SK-N-SH (cell line): Measurements from ENCODE around the gene RFPL3. TPM values are rescaled to one million over a fixed set of nuclear protein-coding genes. Genes with fewer than 3 reads are reported as not detected.

Source experiments
- CTCF ChIA-PET: fragments of 300-600, 350-600 bp; formaldehyde crosslinking; extraction: SDS; loops from one replicate; lab custom pipeline; 2021; lab: Yijun Ruan, JAX
- POLR2A ChIA-PET: fragments of 350-600 bp; sonication (Branson Sonifier 250); formaldehyde crosslinking; extraction: SDS; loops from one replicate; lab custom pipeline; 2020; ENCODE audit warnings: antibody characterized with exemption, inconsistent platforms; lab: Yijun Ruan, JAX
- DNase-seq: peaks from one replicate; pipeline ENCODE4 v3.0.0; 2012
- H2AFZ ChIP-seq: fragments of 200-600 bp; sonication (generic); 2 replicates; pipeline ENCODE4 v1.8.1; 2016; ENCODE audit warnings: antibody characterized with exemption, mild to moderate bottlenecking, low read depth
- H3F3A ChIP-seq: fragments of 200-600 bp; sonication (generic); replicated peaks from 2 replicates; pipeline ENCODE3; 2016; ENCODE audit warnings: antibody characterized with exemption, mild to moderate bottlenecking; ENCODE audit not compliant: insufficient read depth
- H3K27ac ChIP-seq, 2 experiments: fragments of 200-500 bp in 1 of 2; fragments of 200-600 bp in 1 of 2; sonication (Bioruptor generic) in 1 of 2; sonication (generic), shearing (Covaris generic) in 1 of 2; 2 replicates each; pipeline versions ENCODE4 v1.5.1 to v1.6.1; 2014 to 2016; ENCODE audit warnings: low read depth in 2 of 2, inconsistent platforms in 1 of 2, low read length in 1 of 2, mild to moderate bottlenecking in 1 of 2, mixed read lengths in 1 of 2
- H3K27me3 ChIP-seq: fragments of 200-600 bp; sonication (generic), shearing (Covaris generic); 2 replicates; pipeline ENCODE4 v1.6.1; 2016; ENCODE audit warnings: mixed run types; ENCODE audit not compliant: insufficient read depth
- H3K36me3 ChIP-seq, 2 experiments: fragments of 200-500 bp in 1 of 2; fragments of 200-600 bp in 1 of 2; sonication (Bioruptor generic) in 1 of 2; sonication (generic) in 1 of 2; replicated peaks in 1 of 2; 2 replicates each; pipeline versions ENCODE3 to v1.5.1; 2014 to 2016; ENCODE audit warnings: low read length in 1 of 2, mild to moderate bottlenecking in 1 of 2; ENCODE audit not compliant: insufficient read depth in 2 of 2, control insufficient read depth in 1 of 2
- H3K4me1 ChIP-seq, 2 experiments: fragments of 200-500 bp in 1 of 2; fragments of 200-600 bp in 1 of 2; sonication (Bioruptor generic) in 1 of 2; sonication (generic), shearing (Covaris generic) in 1 of 2; 2 replicates each; pipeline versions ENCODE4 v1.5.1 to v1.6.1; 2014 to 2016; ENCODE audit warnings: low read depth in 1 of 2, low read length in 1 of 2, mixed run types in 1 of 2; ENCODE audit not compliant: insufficient read depth in 2 of 2, control insufficient read depth in 1 of 2
- H3K4me2 ChIP-seq: fragments of 200-600 bp; sonication (generic), shearing (Covaris generic); 2 replicates; pipeline ENCODE4 v1.6.1; 2017; ENCODE audit warnings: mixed run types
- H3K4me3 ChIP-seq, 2 experiments: fragments of 200-500 bp in 1 of 2; fragments of 200-600 bp in 1 of 2; sonication (Bioruptor generic) in 1 of 2; sonication (generic), shearing (Covaris generic) in 1 of 2; 2 replicates each; pipeline versions ENCODE4 v1.5.1 to v1.8.1; 2014 to 2016; ENCODE audit warnings: low read depth in 2 of 2, inconsistent platforms in 1 of 2, low read length in 1 of 2, mild to moderate bottlenecking in 1 of 2, mixed read lengths in 1 of 2, moderate library complexity in 1 of 2
- H3K79me2 ChIP-seq: fragments of 200-600 bp; sonication (generic); 2 replicates; pipeline ENCODE4 v1.8.1; 2017; ENCODE audit warnings: mild to moderate bottlenecking; ENCODE audit not compliant: insufficient read depth
- H3K9ac ChIP-seq: fragments of 200-600 bp; sonication (generic); 2 replicates; pipeline ENCODE4 v1.6.1; 2017; ENCODE audit warnings: mixed run types
- H3K9me2 ChIP-seq: fragments of 200-600 bp; sonication (generic); 2 replicates; pipeline ENCODE4 v1.6.1; 2017; ENCODE audit warnings: mixed run types
- H3K9me3 ChIP-seq: fragments of 200-600 bp; sonication (generic); 2 replicates; pipeline ENCODE4 v1.6.1; 2017; ENCODE audit warnings: mixed run types, mild to moderate bottlenecking, moderate library complexity
- H4K20me1 ChIP-seq: fragments of 200-600 bp; sonication (generic); 2 replicates; pipeline ENCODE4 v1.6.1; 2017; ENCODE audit warnings: mild to moderate bottlenecking, mixed run types; ENCODE audit not compliant: insufficient read depth
- FOXJ3 ChIP-seq: sonication (generic); formaldehyde crosslinking; IDR thresholded peaks from 2 replicates; pipeline ENCODE4 v1.5.1; 2020; ENCODE audit warnings: mild to moderate bottlenecking, missing genetic modification reagents
- FOXM1 ChIP-seq: IDR thresholded peaks from 2 replicates; pipeline ENCODE4 v1.4.0; 2012; ENCODE audit warnings: low read depth, mild to moderate bottlenecking
- GABPA ChIP-seq: IDR thresholded peaks from 2 replicates; pipeline ENCODE4 v1.4.0; 2012; ENCODE audit warnings: low read depth, mild to moderate bottlenecking
- GATA2 ChIP-seq: sonication (generic); formaldehyde crosslinking; IDR thresholded peaks from 2 replicates; pipeline ENCODE4 v1.5.0; 2020; ENCODE audit warnings: mild to moderate bottlenecking, missing genetic modification reagents
- MXI1 ChIP-seq: IDR thresholded peaks from 2 replicates; pipeline ENCODE4 v1.6.1; 2012; ENCODE audit warnings: mild to moderate bottlenecking, low read depth, low read length, improper control_type of control experiment
- NFIC ChIP-seq: IDR thresholded peaks from 2 replicates; pipeline ENCODE4 v1.4.0; 2012; ENCODE audit warnings: borderline replicate concordance
- NRF1 ChIP-seq: IDR thresholded peaks from 2 replicates; pipeline ENCODE4 v1.6.1; 2012; ENCODE audit warnings: low read depth, mild to moderate bottlenecking, low read length
- RCOR1 ChIP-seq: fragments of 150-350 bp; IDR thresholded peaks from 2 replicates; pipeline ENCODE4 v1.6.1; 2017; ENCODE audit warnings: antibody characterized with exemption, low read length
- RXRA ChIP-seq: IDR thresholded peaks from 2 replicates; pipeline ENCODE4 v1.4.0; 2012; ENCODE audit warnings: low read depth, mild to moderate bottlenecking, borderline replicate concordance
- SIN3A ChIP-seq: IDR thresholded peaks from 2 replicates; pipeline ENCODE4 v1.6.1; 2012; ENCODE audit warnings: low read depth, mild to moderate bottlenecking, low read length, moderate library complexity, borderline replicate concordance
- WGBS: methylation state at CpG from one replicate; pipeline ENCODE4 v1.1.6; 2017; ENCODE audit warnings: low lambda C conversion rate; 5-methylcytosine and 5-hydroxymethylcytosine counted together
- polyA plus RNA-seq, 3 experiments: library from polyadenylated mRNA; depleted of rRNA; stranded (reverse); fragments of >200 nt; gene quantifications; 2 replicates each; pipeline ENCODE4 v1.2.3, GENCODE V29; 2012
- TF ChIP-seq, protein P1 (sequence below): IDR thresholded peaks from 2 replicates; pipeline ENCODE4 v1.6.1; 2012; ENCODE audit warnings: mild to moderate bottlenecking, low read depth, low read length, moderate library complexity
- TF ChIP-seq, protein P2 (sequence below): fragments of 150-350 bp; IDR thresholded peaks from 2 replicates; pipeline ENCODE4 v1.6.1; 2016; ENCODE audit warnings: mild to moderate bottlenecking, low read depth, low read length

The RFPL3 gene
- polyA plus RNA-seq, 1 of the 3 experiments (the other 2 are of a cell fraction) = not detected

DNA sequence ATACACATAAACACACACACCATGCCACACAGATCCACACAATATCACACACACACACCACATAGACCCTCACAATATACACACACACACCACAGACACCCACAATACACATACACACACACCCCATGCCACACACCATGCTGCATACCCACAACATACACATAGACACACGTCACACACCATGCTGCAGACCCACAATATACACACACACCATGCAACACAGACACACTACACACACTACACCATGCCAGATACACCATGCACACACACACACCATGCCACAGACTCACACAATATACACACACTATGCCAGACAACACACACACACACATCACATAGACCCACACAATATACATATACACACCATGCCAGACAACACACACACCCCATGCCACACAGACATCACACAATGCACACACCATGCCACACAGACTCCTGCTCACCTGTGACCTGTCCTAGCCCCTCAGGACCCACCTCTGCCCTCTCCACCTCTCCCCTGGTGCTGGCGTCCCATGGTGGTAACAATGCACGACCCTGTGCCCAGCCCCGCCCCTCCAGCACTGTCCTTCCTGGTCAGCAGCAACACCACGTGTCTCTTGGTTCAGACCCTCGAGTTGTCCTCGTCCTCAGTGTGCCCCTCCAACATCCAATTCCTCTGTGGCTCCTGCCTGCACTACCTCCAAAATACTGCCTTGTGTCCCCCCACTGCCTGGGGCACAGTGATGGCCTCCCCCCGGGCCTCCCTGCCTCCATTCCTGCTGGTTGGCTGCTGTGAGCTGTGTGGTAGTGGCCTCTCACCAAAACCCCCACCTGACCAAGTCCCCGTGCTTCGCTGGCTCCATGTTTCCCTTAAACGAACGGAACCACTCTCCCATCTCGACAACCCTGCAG is 23.7 kb upstream of the RFPL3 start:
- H3F3A ChIP-seq = no peaks in the 10 kb centered on the region
- H3K9ac ChIP-seq = no peak overlapping the region
- no peaks in the 10 kb centered on the region for H3K9me3 ChIP-seq
- no peak overlapping the region for H3K27ac ChIP-seq
- H4K20me1 ChIP-seq = no peaks in the 10 kb centered on the region
- no peak overlapping the region for H3K4me2 ChIP-seq
- POLR2A ChIA-PET = no interaction called here
- CTCF ChIA-PET = no interaction called here
- H3K4me3 ChIP-seq = no peak overlapping the region
- no peaks in the 10 kb centered on the region for H3K36me3 ChIP-seq
- peaks cover 0 to 9% of the 10 kb centered on the region in 2 experiments; a peak in 1 of 4 replicates for H3K4me1 ChIP-seq
- H2AFZ ChIP-seq = no peak overlapping the region
- WGBS = 52% methylated on average over 13 of the region's 13 CpGs
- TF ChIP-seq SIN3A = no peak
- no peak for TF ChIP-seq RCOR1
- no peak for TF ChIP-seq GABPA
- no peak for TF ChIP-seq FOXM1
- TF ChIP-seq NRF1 = no peak
- TF ChIP-seq FOXJ3 (CRISPR knock-in tag) = no peak
- no peak for TF ChIP-seq RXRA
- no peak for TF ChIP-seq NFIC
- TF ChIP-seq, protein P1, sequence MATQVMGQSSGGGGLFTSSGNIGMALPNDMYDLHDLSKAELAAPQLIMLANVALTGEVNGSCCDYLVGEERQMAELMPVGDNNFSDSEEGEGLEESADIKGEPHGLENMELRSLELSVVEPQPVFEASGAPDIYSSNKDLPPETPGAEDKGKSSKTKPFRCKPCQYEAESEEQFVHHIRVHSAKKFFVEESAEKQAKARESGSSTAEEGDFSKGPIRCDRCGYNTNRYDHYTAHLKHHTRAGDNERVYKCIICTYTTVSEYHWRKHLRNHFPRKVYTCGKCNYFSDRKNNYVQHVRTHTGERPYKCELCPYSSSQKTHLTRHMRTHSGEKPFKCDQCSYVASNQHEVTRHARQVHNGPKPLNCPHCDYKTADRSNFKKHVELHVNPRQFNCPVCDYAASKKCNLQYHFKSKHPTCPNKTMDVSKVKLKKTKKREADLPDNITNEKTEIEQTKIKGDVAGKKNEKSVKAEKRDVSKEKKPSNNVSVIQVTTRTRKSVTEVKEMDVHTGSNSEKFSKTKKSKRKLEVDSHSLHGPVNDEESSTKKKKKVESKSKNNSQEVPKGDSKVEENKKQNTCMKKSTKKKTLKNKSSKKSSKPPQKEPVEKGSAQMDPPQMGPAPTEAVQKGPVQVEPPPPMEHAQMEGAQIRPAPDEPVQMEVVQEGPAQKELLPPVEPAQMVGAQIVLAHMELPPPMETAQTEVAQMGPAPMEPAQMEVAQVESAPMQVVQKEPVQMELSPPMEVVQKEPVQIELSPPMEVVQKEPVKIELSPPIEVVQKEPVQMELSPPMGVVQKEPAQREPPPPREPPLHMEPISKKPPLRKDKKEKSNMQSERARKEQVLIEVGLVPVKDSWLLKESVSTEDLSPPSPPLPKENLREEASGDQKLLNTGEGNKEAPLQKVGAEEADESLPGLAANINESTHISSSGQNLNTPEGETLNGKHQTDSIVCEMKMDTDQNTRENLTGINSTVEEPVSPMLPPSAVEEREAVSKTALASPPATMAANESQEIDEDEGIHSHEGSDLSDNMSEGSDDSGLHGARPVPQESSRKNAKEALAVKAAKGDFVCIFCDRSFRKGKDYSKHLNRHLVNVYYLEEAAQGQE = no peak
- TF ChIP-seq MXI1 = no peak
- TF ChIP-seq, protein P2, sequence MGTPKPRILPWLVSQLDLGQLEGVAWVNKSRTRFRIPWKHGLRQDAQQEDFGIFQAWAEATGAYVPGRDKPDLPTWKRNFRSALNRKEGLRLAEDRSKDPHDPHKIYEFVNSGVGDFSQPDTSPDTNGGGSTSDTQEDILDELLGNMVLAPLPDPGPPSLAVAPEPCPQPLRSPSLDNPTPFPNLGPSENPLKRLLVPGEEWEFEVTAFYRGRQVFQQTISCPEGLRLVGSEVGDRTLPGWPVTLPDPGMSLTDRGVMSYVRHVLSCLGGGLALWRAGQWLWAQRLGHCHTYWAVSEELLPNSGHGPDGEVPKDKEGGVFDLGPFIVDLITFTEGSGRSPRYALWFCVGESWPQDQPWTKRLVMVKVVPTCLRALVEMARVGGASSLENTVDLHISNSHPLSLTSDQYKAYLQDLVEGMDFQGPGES = no peak
- TF ChIP-seq GATA2 (CRISPR knock-in tag) = no peak
- TF ChIP-seq, all 33 proteins: peak for 0
- Histone ChIP-seq H3K9me2 (no peaks in the 10 kb centered on the region), H3K27me3 (no peaks in the 10 kb centered on the region), H3K79me2 (no peaks in the 10 kb centered on the region)
- no peak for DNase-seq
